Astrocyte of the spinal cord (primary cell): ENCODE results near the gene BRWD1.
A peak's percentile ranks its signal among the peaks of the same experiment; 100 is the strongest.

Experiments
- DNase-seq: peaks from one replicate; pipeline ENCODE4 v3.0.0; 2011; ENCODE audit warnings: low read depth, low spot score
- H3K4me3 ChIP-seq: 2 replicates; pipeline ENCODE4 v1.5.1; 2011; ENCODE audit warnings: low read depth, mild to moderate bottlenecking, low read length, moderate library complexity
- CTCF ChIP-seq: IDR thresholded peaks from 2 replicates; pipeline ENCODE4 v1.5.1; 2012; ENCODE audit warnings: low read depth, mild to moderate bottlenecking, low read length, inconsistent platforms
- in situ Hi-C: cut with HindIII; loops from 2 replicates; pipeline ENCODE4 v1.10.0; 2017; ENCODE audit warnings: low sequenced_read_pairs

Gene BRWD1

GRCh38 chr21:39263372-39263771 lies 50.1 kb downstream of the BRWD1 start:
- in situ Hi-C loops: no loop called here
- no peak overlapping the region for H3K4me3 ChIP-seq
- no peak for DNase-seq
- no peak for TF ChIP-seq CTCF

- in situ Hi-C loops: no loop called here
- no peak for DNase-seq
- no peak overlapping the region for H3K4me3 ChIP-seq
- no peak for TF ChIP-seq CTCF
Measured at GRCh38 chr21:39258207-39258606, 55.2 kb downstream of the BRWD1 start.

GRCh38 chr21:39251326-39251725 lies 62.1 kb downstream of the BRWD1 start:
- no peak overlapping the region for H3K4me3 ChIP-seq
- no peak for TF ChIP-seq CTCF
- in situ Hi-C loops: no loop called here
- DNase-seq: no peak

- H3K4me3 ChIP-seq: no peak overlapping the region
- in situ Hi-C loops: no loop called here
- TF ChIP-seq CTCF: no peak
- peak; percentile 22 for DNase-seq
Measured at GRCh38 chr21:39238275-39238674, 75.2 kb downstream of the BRWD1 start.

- DNase-seq: peak; percentile 10
- in situ Hi-C loops: no loop called here
- no peak overlapping the region for H3K4me3 ChIP-seq
- no peak for TF ChIP-seq CTCF
Measured at GRCh38 chr21:39232861-39233291, 80.6 kb downstream of the BRWD1 start.

- no peak overlapping the region for H3K4me3 ChIP-seq
- no peak for DNase-seq
- in situ Hi-C loops: no loop called here
- TF ChIP-seq CTCF: no peak
Measured at GRCh38 chr21:39224930-39225329, 88.5 kb downstream of the BRWD1 start.

- no peak for DNase-seq
- in situ Hi-C loops: no loop called here
- TF ChIP-seq CTCF: no peak
- H3K4me3 ChIP-seq: no peak overlapping the region
Measured at GRCh38 chr21:39221997-39222486, 91.4 kb downstream of the BRWD1 start.
